Mammary microvascular endothelial cell (primary cell): Measurements from ENCODE around the gene YDJC. TPM values are rescaled to one million over a fixed set of nuclear protein-coding genes. Genes with fewer than 3 reads are reported as not detected.

ENCODE experiments used
- total RNA-seq: library from RNA; depleted of rRNA; stranded (reverse); fragments of >200 nt; gene quantifications from 2 replicates; pipeline ENCODE4 v1.2.3, GENCODE V29; 2015

The YDJC gene
- total RNA-seq: 78.8 and 81.2 TPM in 2 replicates

DNA sequence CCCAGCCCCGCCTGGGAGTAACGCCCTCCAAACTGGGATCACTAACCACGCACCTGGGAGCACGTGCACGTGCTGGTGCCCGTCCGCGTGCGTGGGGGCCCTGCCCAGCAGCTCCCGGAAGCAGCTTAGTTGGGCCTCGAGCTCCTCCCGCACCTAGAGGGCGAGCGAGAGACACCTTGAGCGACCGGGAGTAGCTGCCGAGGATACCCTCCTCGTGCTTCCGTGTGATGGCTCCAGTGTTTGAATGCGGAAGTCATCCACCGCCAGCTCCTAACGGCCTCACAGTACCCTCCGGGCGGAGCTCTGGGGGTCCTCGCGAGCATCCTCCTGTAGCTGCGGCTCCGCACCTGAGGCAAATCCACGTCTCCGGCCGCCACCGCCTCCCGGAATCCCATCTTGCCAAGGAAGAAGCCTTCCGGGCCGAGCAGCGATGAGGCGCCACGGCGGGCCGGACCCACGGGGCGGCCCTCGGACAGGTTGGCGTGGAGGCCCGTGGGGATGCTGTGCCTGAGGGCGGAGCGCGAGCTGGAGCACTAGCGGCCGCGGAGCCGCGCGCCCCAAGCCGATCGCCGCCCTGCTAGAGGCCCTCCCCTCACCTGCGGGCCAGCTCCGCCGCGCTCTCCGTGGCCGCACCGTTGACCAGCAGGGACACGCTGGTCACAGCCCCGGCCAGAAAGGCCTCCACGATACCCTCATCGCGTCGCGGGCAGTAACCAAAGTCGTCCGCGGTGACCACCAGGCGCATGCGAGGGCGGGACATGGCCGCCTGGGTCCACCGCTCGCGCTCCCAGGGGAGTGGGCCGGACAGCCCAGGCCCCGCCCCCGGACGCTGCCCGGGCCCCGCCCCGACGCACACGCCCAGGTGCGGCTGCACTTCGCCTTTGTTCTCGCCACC lies at the start of gene YDJC:
Gene YDJC, minus strand, starts transcription at position 768 of the 895 bp plus-strand sequence. Its CDS starts 8 bp downstream, at position 760.

DNA sequence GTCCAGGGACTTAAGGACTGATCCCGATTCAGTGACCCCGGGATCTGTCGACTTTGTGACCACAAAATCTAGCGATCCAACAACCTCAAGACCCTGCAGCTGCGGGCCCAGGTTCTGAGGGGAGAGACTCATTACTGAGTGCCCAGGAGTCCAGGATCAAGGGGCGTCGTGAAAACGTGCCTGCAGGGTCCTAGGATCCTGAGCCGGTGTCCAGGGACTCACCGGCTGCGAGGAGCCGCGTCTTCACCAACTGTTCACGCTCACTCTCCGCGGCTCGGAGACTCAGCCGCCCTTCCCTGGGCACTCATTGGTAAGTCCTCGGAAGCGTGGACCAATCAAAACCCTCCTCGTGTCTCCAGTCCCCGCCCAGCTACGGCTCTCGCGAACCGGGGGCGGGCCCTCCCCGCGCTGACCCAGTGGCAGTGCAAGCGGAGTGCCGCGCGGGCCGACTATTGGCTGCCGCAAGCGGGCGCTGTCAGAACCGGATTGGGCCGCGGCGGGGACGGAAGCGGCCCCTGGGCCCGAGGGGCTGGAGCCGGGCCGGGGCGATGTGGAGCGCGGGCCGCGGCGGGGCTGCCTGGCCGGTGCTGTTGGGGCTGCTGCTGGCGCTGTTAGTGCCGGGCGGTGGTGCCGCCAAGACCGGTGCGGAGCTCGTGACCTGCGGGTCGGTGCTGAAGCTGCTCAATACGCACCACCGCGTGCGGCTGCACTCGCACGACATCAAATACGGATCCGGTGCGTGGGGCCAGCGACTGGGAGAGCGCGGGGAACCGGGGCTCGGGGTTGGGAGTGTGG lies 12.2 kb upstream of the YDJC start, which contains the start of gene SDF2L1:
Gene SDF2L1, plus strand, starts transcription at position 514 of the 795 bp plus-strand sequence. Its CDS starts 35 bp downstream, at position 549.

GRCh38 chr22:21632237-21632895 lies 2.5 kb upstream of the YDJC start, which contains the start of gene CCDC116:
TSS of gene CCDC116 (plus strand) at chr22:21632760. CDS start at chr22:21633182, 422 bp downstream.

Other genes with a start within 250 kb of the YDJC start
- gene RIMBP3B, start 246.3 kb downstream of the YDJC start, total RNA-seq: not detected in 2 replicates
- 2.3 and 2.6 TPM in 2 replicates for gene HIC2, start 212.7 kb downstream of the YDJC start, total RNA-seq
- gene TMEM191C, start 162.6 kb downstream of the YDJC start, total RNA-seq: 0.15 TPM in 1 of 2 replicates, not detected in the other
- 0.05 TPM in 1 of 2 replicates, not detected in the other for gene RIMBP3C, start 78.6 kb downstream of the YDJC start, total RNA-seq
- 89.7 and 96.2 TPM in 2 replicates for gene UBE2L3, start 62.3 kb downstream of the YDJC start, total RNA-seq
- gene CCDC116, start 2.7 kb upstream of the YDJC start, total RNA-seq: 0.07 and 0.20 TPM in 2 replicates
- gene SDF2L1, start 12.3 kb upstream of the YDJC start, total RNA-seq: 68.0 and 87.5 TPM in 2 replicates
- gene PPIL2, start 36.0 kb upstream of the YDJC start, total RNA-seq: 30.8 and 41.2 TPM in 2 replicates
- 2.4 and 7.9 TPM in 2 replicates for gene YPEL1, start 105.8 kb upstream of the YDJC start, total RNA-seq
- 40.5 and 45.5 TPM in 2 replicates for gene MAPK1, start 237.6 kb upstream of the YDJC start, total RNA-seq